Gastroesophageal sphincter (tissue), 4 donors: Measurements from ENCODE around the gene TMEM220. TPM values are rescaled to one million over a fixed set of nuclear protein-coding genes. Genes with fewer than 3 reads are reported as not detected.

Experiments
- ATAC-seq: fragments of 150-250 bp; one replicate; pipeline ENCODE4 v1.9.1; 2016; ENCODE audit warnings: mild to moderate bottlenecking, moderate library complexity
- H3K27ac ChIP-seq, 4 donors: fragments of 200-600 bp; sonication (generic) in 3 of 4; 1 replicate in 3 of 4; 2 replicates in 1 of 4; pipeline ENCODE4 v1.5.1; 2016 to 2019
- H3K27me3 ChIP-seq: fragments of 200-600 bp; sonication (generic); one replicate; pipeline ENCODE4 v1.5.1; 2019
- H3K36me3 ChIP-seq, 2 donors: fragments of 200-600 bp; sonication (generic); one replicate each; pipeline ENCODE4 v1.5.1; 2019; ENCODE audit warnings: control low read depth in 1 of 2
- H3K4me1 ChIP-seq, 3 donors: fragments of 200-600 bp; sonication (generic); 1 replicate in 2 of 3; 2 replicates in 1 of 3; pipeline ENCODE4 v1.5.1; 2016 to 2019; ENCODE audit warnings: control low read depth in 2 of 3
- H3K4me3 ChIP-seq, 2 donors: fragments of 200-600 bp; sonication (generic); one replicate each; pipeline ENCODE4 v1.5.1; 2019; ENCODE audit warnings: mild to moderate bottlenecking in 1 of 2, moderate library complexity in 1 of 2
- H3K9me3 ChIP-seq, 3 donors: fragments of 200-600 bp; sonication (generic); one replicate each; pipeline ENCODE4 v1.5.1; 2017 to 2019; ENCODE audit warnings: control low read depth in 2 of 3
- EP300 ChIP-seq: sonication (generic); formaldehyde crosslinking; IDR thresholded peaks from one replicate; pipeline ENCODE4 v1.6.1; 2017; ENCODE audit warnings: antibody characterized with exemption, mild to moderate bottlenecking
- POLR2A ChIP-seq, 2 donors: fragments of 450-650 bp; IDR thresholded peaks; one replicate each; pipeline ENCODE4 v1.6.1; 2017; ENCODE audit warnings: antibody characterized with exemption in 2 of 2, mild to moderate bottlenecking in 2 of 2, moderate library complexity in 1 of 2
- POLR2AphosphoS5 ChIP-seq: sonication (generic); formaldehyde crosslinking; IDR thresholded peaks from one replicate; pipeline ENCODE4 v1.6.1; 2017; ENCODE audit warnings: antibody characterized with exemption
- WGBS, 2 donors: methylation state at CpG; one replicate each; pipeline ENCODE4 v1.1.5; 2018; ENCODE audit warnings: low coverage in 1 of 2; 5-methylcytosine and 5-hydroxymethylcytosine counted together
- total RNA-seq, 4 donors: library from RNA; depleted of rRNA; stranded (reverse); fragments of >200 nt; gene quantifications; one replicate each; pipeline ENCODE4 v1.1.0, GENCODE V29; 2016
- TF ChIP-seq, protein P1 (sequence below), 4 experiments: fragments of 200-600 bp in 2 of 4; fragments of 450-650 bp in 2 of 4; sonication (generic) in 1 of 4; IDR thresholded peaks; one replicate each; pipeline ENCODE4 v1.5.1; 2017 to 2019; ENCODE audit warnings: antibody characterized with exemption in 4 of 4, mild to moderate bottlenecking in 2 of 4, moderate library complexity in 2 of 4

TMEM220 gene
- total RNA-seq, 4 donors from 2014 or later = 9.4 to 18.3 (median 15.6) TPM

- WGBS, 2 donors = 100% methylated on average over 1 of the region's 4 CpGs
- no peak for ATAC-seq
- Histone ChIP-seq H3K9me3 (no peaks in the 10 kb centered on the region), H3K27ac (no peak overlapping the region), H3K4me3 (no peak overlapping the region), H3K4me1 (no peaks in the 10 kb centered on the region), H3K36me3 (peaks cover 0 to 66% of the 10 kb centered on the region in 2 donors), H3K27me3 (no peaks in the 10 kb centered on the region)
- TF ChIP-seq EP300 (no peak), POLR2A (IDR thresholded peaks at IDR 0.05) (no peak)
Observed at GRCh38 chr17:10674704-10675103, 55.1 kb downstream of the TMEM220 start.

DNA sequence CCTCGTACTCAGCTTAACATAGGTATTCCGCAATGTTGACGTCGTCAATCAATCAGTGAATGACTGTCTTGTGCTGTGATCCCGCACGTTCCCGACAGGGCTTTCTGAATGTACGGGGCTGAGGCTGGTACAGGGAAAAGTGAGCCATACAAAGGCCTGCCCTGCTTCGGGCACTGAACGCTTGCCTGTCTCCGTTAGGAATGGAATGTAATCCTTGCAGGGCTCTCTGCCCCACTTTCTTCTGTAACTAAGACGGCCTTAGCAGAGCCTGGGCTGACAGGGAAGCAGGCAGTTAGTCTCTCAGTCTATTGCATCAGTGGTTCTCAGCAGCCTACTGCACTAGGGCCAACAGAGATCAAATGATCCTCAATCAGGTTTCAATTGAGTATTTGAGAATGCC is 56.5 kb downstream of the TMEM220 start:
- no peaks in the 10 kb centered on the region for H3K4me1 ChIP-seq
- no peaks in the 10 kb centered on the region for H3K9me3 ChIP-seq
- peaks cover 0 to 54% of the 10 kb centered on the region in 2 donors for H3K36me3 ChIP-seq
- peak; percentile 72 for ATAC-seq
- no peak overlapping the region for H3K4me3 ChIP-seq
- WGBS, 2 donors = 39 to 67% methylated on average over 2 to 9 of the region's 12 CpGs
- H3K27ac ChIP-seq = peak overlapping the region in 2 of 4 donors; percentile 37 to 52
- no peaks in the 10 kb centered on the region for H3K27me3 ChIP-seq
- TF ChIP-seq, protein P1, sequence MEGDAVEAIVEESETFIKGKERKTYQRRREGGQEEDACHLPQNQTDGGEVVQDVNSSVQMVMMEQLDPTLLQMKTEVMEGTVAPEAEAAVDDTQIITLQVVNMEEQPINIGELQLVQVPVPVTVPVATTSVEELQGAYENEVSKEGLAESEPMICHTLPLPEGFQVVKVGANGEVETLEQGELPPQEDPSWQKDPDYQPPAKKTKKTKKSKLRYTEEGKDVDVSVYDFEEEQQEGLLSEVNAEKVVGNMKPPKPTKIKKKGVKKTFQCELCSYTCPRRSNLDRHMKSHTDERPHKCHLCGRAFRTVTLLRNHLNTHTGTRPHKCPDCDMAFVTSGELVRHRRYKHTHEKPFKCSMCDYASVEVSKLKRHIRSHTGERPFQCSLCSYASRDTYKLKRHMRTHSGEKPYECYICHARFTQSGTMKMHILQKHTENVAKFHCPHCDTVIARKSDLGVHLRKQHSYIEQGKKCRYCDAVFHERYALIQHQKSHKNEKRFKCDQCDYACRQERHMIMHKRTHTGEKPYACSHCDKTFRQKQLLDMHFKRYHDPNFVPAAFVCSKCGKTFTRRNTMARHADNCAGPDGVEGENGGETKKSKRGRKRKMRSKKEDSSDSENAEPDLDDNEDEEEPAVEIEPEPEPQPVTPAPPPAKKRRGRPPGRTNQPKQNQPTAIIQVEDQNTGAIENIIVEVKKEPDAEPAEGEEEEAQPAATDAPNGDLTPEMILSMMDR (IDR thresholded peaks at IDR 0.05) = no peak
- TF ChIP-seq POLR2A (IDR thresholded peaks at IDR 0.05) = no peak
- TF ChIP-seq EP300 = no peak
- TF ChIP-seq POLR2AphosphoS5 = no peak

- no peaks in the 10 kb centered on the region for H3K4me1 ChIP-seq
- WGBS, 2 donors = 50 to 63% methylated on average over 1 of the region's 1 CpG
- ATAC-seq = no peak
- H3K36me3 ChIP-seq = peaks cover 0 to 13% of the 10 kb centered on the region in 2 donors
- no peak overlapping the region for H3K4me3 ChIP-seq
- no peak overlapping the region for H3K27ac ChIP-seq
- H3K9me3 ChIP-seq = no peaks in the 10 kb centered on the region
- TF ChIP-seq, protein P1 (IDR thresholded peaks at IDR 0.05) = no peak
- TF ChIP-seq POLR2A (IDR thresholded peaks at IDR 0.05) (no peak), POLR2AphosphoS5 (no peak), EP300 (no peak)
- H3K27me3 ChIP-seq = no peaks in the 10 kb centered on the region
Observed at GRCh38 chr17:10668775-10669174, 61.0 kb downstream of the TMEM220 start.

DNA sequence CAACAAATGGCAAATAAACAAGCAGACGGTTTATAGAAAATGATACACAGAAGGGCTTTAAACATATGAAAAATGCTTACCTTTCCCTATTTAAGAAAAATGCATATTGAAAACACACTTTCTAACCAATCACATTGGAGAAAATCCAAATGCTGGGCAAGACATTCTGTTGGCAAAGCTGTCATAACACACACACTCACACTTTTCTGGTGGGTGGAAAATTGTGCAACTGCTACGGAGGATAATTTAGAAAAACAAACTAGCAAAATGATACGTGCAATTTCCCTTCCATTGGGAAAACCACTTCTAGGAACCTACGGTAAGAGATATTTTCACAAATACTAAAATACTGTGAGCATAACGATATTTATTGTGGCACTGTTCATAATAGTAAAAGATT is 62.9 kb downstream of the TMEM220 start:
- Histone ChIP-seq H3K4me1 (no peaks in the 10 kb centered on the region), H3K27me3 (no peaks in the 10 kb centered on the region), H3K27ac (no peak overlapping the region), H3K4me3 (no peak overlapping the region), H3K9me3 (no peaks in the 10 kb centered on the region), H3K36me3 (peaks cover 0 to 9% of the 10 kb centered on the region in 2 donors)
- WGBS, 2 donors = 77 to 91% methylated on average over 5 of the region's 5 CpGs
- TF ChIP-seq, protein P1 (IDR thresholded peaks at IDR 0.05) = no peak
- TF ChIP-seq POLR2A (IDR thresholded peaks at IDR 0.05) = no peak
- no peak for TF ChIP-seq POLR2AphosphoS5
- TF ChIP-seq EP300 = no peak
- ATAC-seq = no peak

GRCh38 chr17:10664571-10664970 is 65.3 kb downstream of the TMEM220 start:
- no peaks in the 10 kb centered on the region for H3K9me3 ChIP-seq
- H3K36me3 ChIP-seq = peaks cover 0 to 25% of the 10 kb centered on the region in 2 donors
- TF ChIP-seq POLR2A (IDR thresholded peaks at IDR 0.05) (no peak), EP300 (no peak), POLR2AphosphoS5 (no peak)
- TF ChIP-seq, protein P1 (IDR thresholded peaks at IDR 0.05) = no peak
- ATAC-seq = no peak
- H3K4me1 ChIP-seq = no peaks in the 10 kb centered on the region
- H3K4me3 ChIP-seq = no peak overlapping the region
- H3K27me3 ChIP-seq = no peaks in the 10 kb centered on the region
- WGBS, 2 donors = 93 to 95% methylated on average over 3 to 9 of the region's 9 CpGs
- H3K27ac ChIP-seq = no peak overlapping the region

Other genes starting within 250 kb of the TMEM220 start
- under 1 TPM in 1 of 4 donors, not detected in 3; 0.15 TPM for gene MYH1, start 211.5 kb downstream of the TMEM220 start, total RNA-seq
- 1 to 10 TPM in 2 of 4 donors, not detected in 2; 1.0 to 2.8 TPM for gene MYH2, start 180.4 kb downstream of the TMEM220 start, total RNA-seq
- 1 to 10 TPM in 3 of 4 donors, under 1 TPM in 1; 0.87 to 3.5 (median 1.7) TPM for gene MYH3, start 72.7 kb downstream of the TMEM220 start, total RNA-seq
- gene SCO1, start 32.5 kb downstream of the TMEM220 start, total RNA-seq = 10 to 100 TPM; 15.4 to 29.6 (median 24.1) TPM
- 10 to 100 TPM in 2 of 4 donors, 1 to 10 TPM in 2; 8.3 to 13.2 (median 9.5) TPM for gene ADPRM, start 32.4 kb downstream of the TMEM220 start, total RNA-seq
- gene TMEM238L, start 74.1 kb upstream of the TMEM220 start, total RNA-seq = not detected
- 1 to 10 TPM in 2 of 4 donors, under 1 TPM in 2; 0.19 to 2.1 (median 0.91) TPM for gene PIRT, start 108.1 kb upstream of the TMEM220 start, total RNA-seq